Parathyroid adenoma (tissue), 2 donors: ENCODE data around the gene MSANTD4.

Experiments used
- H2AFZ ChIP-seq: fragments of 300-600 bp; sonication (generic); one replicate; pipeline ENCODE4 v1.7.0; 2017; ENCODE audit warnings: antibody characterized with exemption, mild to moderate bottlenecking
- H3K27ac ChIP-seq: fragments of 300-600 bp; sonication (generic); one replicate; pipeline ENCODE4 v1.7.0; 2017
- H3K27me3 ChIP-seq: fragments of 300-600 bp; sonication (generic); one replicate; pipeline ENCODE4 v1.7.0; 2017; ENCODE audit warnings: low read length; ENCODE audit not compliant: control insufficient read depth, insufficient read depth
- H3K36me3 ChIP-seq: fragments of 300-600 bp; sonication (generic); one replicate; pipeline ENCODE4 v1.7.0; 2017; ENCODE audit warnings: low read length; ENCODE audit not compliant: control insufficient read depth, insufficient read depth
- H3K4me1 ChIP-seq: fragments of 300-600 bp; sonication (generic); one replicate; pipeline ENCODE4 v1.7.0; 2017; ENCODE audit warnings: control low read depth
- H3K4me2 ChIP-seq: fragments of 300-600 bp; sonication (generic); one replicate; pipeline ENCODE4 v1.7.0; 2017; ENCODE audit warnings: low read length
- H3K4me3 ChIP-seq: fragments of 300-600 bp; sonication (generic); one replicate; pipeline ENCODE4 v1.7.0; 2017; ENCODE audit warnings: low read depth, low read length
- H3K79me2 ChIP-seq: fragments of 300-600 bp; sonication (generic); one replicate; pipeline ENCODE4 v1.7.0; 2017; ENCODE audit warnings: control low read depth
- H3K9ac ChIP-seq: fragments of 300-600 bp; sonication (generic); one replicate; pipeline ENCODE4 v1.7.0; 2017; ENCODE audit warnings: mild to moderate bottlenecking
- H3K9me3 ChIP-seq: fragments of 300-600 bp; sonication (generic); one replicate; pipeline ENCODE4 v1.7.0; 2017; ENCODE audit warnings: low read length; ENCODE audit not compliant: control insufficient read depth
- TF ChIP-seq, protein P1 (sequence below): fragments of 300-600 bp; sonication (generic); IDR thresholded peaks from one replicate; pipeline ENCODE4 v1.7.0; 2017; ENCODE audit warnings: antibody characterized with exemption, mild to moderate bottlenecking
- donor health status: primary hyperparathyroidism.

MSANTD4 gene

DNA sequence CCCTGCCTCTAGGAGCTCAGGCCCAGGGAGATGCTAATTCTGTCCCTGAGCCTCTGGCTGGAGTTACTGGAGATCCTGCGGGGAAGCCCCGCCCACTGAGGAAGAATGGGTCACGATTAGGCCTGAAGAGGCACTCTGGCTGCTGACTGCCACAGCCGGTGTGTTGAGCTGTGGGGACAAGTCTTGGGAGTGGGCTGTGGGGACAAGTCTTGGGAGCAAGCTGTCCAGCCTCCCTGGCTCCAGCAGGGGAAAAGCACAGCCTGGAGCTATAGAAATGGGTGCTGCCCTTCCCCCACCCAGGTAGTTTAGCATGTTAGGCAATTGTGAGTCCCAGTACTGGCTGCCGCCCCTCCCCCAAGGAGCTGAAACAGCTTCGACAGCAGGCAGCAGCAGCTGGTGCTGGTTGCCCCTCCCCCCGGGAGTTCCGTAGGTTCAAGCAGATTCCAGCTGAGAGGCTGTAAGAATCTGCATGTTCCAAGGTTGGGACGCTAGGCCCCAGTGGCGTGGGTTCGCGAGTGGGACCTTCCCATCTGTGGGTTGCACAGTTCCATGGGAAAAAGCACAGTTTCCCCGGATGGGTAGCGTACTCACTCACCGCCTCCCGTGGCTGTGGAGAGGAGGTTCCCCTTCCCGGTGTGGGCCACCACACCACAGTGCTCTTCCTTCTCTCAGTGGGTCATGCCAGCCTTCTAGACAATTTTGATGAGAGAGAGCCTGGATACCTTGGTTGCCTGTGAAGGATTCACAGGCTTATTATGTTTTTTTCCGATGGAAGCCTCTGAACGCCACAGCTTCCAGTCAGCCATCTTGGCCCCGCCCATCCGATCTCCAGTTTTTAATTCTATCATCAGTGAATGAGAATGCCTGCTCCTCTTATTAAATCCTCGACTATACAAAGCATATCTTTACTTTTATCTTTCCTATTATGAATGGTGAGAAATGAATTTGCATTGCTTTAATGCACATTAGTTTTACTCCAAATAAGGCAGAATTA is 61.5 kb downstream of the MSANTD4 start:
- Histone ChIP-seq H3K36me3 (no peaks in the 10 kb centered on the region), H3K79me2 (no peaks in the 10 kb centered on the region), H3K9me3 (no peaks in the 10 kb centered on the region), H2AFZ (no peak overlapping the region), H3K4me1 (no peaks in the 10 kb centered on the region), H3K27me3 (no peaks in the 10 kb centered on the region), H3K4me2 (no peak overlapping the region), H3K9ac (no peak overlapping the region), H3K27ac (no peak overlapping the region), H3K4me3 (no peak overlapping the region)
- TF ChIP-seq, protein P1, sequence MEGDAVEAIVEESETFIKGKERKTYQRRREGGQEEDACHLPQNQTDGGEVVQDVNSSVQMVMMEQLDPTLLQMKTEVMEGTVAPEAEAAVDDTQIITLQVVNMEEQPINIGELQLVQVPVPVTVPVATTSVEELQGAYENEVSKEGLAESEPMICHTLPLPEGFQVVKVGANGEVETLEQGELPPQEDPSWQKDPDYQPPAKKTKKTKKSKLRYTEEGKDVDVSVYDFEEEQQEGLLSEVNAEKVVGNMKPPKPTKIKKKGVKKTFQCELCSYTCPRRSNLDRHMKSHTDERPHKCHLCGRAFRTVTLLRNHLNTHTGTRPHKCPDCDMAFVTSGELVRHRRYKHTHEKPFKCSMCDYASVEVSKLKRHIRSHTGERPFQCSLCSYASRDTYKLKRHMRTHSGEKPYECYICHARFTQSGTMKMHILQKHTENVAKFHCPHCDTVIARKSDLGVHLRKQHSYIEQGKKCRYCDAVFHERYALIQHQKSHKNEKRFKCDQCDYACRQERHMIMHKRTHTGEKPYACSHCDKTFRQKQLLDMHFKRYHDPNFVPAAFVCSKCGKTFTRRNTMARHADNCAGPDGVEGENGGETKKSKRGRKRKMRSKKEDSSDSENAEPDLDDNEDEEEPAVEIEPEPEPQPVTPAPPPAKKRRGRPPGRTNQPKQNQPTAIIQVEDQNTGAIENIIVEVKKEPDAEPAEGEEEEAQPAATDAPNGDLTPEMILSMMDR = no peak
